HG03045 (cell line): ENCODE results near the gene TIMM29.

Experiments used
- ATAC-seq: cut with Tn5 transposase; IDR thresholded peaks from one replicate; pipeline ENCODE4 v1.9.1; 2021; ENCODE audit warnings: mild to moderate bottlenecking, moderate library complexity; ENCODE audit not compliant: unreplicated experiment

The TIMM29 gene

DNA sequence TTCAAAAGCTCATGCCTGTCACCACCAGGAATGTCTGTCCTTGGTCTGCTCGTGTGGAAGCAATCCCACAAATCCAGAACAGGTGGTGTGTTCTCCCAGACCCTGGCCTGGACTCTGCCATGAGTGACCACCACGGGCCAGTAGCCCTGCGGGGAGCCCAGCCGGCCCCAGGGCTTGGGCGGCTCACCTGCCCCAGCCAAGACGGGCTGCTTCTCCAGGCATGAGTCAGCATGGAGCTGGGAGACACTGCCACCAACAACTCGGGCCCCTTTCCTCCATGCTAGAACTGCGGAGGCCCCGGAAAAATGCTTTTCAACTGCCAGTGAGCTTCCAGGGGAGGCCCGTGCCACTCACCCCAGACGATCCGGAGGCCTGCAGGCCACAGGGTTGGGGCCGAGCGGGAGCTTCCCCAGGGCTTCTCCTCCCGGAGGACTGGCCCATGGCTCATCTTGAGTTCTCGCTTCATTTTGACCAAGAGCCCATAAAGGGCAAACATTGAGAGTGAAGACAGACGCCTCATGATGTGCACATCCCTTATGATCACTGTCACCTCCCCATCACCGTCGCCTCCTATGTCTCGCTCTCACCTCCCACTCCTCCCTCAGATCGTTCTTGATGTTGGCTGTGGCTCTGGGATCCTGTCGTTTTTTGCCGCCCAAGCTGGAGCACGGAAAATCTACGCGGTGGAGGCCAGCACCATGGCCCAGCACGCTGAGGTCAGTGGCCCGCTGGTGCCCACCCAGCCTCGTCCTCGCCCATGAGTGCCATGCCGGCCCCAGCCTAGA lies 16.8 kb upstream of the TIMM29 start:
- no peak for ATAC-seq

DNA sequence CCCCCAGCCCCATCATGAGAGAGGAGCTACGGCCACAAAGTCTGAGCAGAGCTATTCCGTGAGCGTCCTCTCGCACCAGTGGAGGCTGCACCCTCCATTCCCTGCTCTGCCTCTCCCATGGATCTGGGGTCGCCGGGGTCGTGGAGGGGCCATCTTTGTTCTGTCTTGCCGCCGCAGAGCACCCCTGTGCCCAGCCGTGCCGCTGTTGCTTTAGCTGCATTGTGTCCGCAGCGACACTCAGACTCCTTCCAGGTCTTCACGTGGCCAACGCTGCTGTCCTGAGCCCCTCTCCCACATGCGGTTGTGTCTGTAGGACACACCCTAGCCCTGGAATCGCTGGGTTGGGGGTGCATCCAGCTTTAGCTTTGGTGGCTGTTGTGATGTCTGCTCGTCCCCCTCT lies 16.0 kb upstream of the TIMM29 start:
- ATAC-seq, result no peak

DNA sequence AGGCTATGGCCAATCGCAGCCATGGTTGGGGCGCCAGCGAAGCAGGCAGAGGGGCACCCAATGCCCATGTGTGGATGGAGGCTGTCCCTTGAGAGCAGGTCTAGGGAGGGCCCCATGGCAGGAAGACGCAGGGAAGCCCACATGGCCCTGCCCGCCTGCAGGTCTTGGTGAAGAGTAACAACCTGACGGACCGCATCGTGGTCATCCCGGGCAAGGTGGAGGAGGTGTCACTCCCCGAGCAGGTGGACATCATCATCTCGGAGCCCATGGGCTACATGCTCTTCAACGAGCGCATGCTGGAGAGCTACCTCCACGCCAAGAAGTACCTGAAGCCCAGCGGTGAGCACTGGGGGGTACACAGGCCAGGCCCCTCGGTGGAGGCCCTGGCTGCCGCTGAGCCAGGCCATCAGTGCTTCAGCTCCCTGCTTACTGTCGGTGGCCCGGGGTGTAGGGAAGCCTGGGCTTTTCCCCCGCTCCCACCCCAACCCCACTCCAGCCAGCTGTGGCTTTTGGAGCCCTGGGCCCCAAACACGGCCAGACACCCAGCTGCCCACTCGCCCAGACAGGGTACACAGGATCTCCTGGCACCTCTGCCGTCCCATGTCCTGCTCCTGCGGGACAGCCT lies 14.8 kb upstream of the TIMM29 start:
- ATAC-seq, result no peak

DNA sequence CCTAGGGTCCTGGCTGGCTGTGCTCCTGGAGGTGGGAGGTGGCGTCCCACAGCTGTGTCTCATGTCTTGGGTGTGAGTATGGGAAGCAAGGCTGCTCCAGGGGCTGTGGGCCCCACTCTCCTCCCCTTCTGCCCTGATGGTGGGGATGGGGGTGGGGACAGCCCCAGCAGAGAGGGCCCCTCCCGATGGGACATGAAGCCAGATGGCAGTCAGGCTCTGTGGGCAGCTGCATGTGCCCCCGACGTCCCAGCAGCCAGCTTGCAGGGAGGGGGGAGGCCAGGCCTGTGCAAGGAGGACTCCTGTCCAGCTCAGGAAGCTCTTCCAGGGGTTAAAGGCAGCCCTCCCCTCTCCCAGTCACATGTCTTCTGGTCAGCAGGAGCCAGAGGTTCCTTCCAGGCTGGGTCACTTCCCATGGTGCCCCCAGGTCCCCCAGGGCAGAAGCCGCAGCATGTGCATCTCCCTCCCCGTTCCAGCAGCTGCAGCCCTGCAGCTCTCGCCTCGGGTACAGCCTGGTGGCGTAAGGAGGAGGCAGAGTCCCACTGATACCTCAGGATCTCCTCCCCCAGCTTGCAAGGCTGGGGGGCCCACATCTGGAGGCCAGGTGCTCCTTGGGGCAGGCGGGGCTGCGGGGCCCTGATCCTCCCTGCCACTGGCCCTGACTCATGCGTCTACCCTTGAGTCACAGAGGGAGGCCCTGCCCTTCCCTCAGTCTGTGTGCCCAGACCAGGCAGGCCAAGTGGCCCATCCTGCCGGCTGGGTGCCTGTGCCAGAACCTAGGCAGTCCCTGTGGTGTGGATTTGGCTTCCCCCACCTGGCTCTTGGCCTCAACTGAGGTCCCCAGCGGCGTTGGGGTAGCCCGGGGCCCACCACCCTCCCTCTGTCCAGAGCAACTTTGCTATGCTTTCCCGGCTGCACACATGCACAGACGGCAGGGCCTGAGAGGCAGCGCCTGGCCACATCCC lies 13.2 kb upstream of the TIMM29 start:
- no peak for ATAC-seq

DNA sequence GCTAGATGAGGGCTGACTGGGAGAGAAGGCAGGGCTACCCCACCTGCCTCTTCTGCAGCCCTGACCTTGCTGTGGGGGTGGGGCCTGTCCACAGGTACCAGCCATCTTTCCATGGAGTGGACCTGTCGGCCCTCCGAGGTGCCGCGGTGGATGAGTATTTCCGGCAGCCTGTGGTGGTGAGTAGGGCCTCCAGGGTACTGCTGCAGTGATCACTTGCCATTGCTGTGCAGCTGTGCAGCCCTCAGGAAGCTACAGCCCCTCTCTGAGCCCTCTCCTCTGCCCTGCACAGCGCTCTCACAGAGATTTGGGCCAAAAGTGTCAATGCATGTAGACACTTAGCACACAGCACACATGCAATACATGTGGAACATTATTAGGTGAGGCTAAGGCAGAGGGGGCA lies 12.0 kb upstream of the TIMM29 start:
- no peak for ATAC-seq

DNA sequence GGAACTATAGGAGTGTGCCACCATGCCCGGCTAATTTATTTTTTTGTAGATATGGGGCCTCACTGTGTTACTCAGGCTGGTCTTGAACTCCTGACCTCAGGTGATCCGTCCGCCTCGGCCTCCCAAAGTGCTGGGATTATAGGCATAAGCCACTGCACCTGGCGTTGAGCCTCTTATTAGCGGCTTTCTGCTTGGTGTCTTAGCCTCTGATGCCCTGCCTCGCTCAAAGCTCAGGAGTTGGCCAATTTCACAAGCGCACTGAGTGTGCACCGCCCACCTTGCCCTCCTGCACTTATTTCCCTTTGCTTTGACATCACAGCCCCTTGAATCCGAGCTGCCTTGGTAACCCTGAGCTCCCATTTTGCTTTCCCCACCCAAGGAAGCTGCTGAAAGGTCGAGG lies 10.3 kb upstream of the TIMM29 start:
- ATAC-seq, result no peak

DNA sequence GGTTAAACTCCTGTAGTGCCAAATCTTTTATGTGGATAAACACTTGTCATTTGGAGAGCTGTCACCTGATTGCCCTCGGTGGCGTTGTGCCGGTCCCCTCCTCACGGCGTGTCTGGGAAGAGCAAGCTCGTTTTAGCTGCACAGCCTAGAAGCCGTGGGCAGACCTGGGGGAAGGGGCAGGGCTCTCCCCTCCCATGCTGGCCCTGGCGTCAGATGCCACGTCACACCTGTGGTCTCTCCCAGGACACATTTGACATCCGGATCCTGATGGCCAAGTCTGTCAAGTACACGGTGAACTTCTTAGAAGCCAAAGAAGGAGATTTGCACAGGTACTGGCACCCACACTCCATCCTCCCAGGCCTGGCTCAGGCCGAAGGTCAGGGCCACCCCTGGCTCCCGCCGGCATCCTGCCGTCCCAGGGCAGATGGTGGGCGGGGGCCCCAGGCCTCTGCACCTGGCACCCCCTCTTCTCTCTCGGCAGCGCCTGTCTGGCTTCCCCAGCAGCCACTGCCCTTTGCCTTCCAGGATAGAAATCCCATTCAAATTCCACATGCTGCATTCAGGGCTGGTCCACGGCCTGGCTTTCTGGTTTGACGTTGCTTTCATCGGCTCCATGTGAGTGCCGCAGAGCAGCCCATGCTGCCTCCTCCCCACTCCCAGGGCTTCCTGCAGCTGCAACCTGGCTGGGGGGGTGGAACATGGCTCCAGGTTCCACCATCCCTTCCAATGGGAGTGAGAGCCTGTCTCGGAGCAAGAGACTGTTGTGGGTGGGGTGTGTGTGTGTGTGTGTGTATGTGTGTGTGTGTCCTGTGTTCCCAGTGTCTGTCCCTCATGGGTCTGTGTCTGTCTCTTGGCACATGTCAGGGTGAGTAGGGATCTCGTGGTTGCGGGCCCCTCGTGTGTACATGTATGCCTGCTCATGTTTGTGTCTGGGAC lies 9.0 kb upstream of the TIMM29 start:
- no peak for ATAC-seq

DNA sequence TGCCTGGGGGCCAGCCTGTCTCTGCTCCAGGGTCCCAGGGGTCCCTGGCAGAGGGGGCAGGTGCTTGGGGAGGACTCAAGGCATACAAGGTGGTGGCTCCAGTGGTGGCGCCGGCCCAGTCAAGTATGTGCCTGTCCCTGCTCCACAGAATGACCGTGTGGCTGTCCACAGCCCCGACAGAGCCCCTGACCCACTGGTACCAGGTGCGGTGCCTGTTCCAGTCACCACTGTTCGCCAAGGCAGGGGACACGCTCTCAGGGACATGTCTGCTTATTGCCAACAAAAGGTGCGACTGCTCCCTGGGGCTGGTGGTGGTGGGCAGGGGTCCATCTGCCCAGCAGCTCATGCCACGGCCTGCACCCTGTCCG lies 8.3 kb upstream of the TIMM29 start:
- ATAC-seq, result no peak

DNA sequence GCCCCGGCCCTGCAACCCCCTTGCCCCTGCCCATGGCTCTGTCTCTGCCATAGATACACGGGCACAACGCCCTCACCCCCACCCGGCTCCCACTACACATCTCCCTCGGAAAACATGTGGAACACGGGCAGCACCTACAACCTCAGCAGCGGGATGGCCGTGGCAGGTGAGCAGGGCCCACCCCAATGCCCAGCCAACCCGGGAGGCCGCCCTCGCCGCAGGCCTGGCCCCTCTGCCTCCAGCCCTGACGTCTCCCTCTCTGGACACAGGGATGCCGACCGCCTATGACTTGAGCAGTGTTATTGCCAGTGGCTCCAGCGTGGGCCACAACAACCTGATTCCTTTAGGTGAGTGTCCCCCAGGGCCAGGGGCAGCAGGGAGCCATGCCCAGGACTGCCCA lies 7.8 kb upstream of the TIMM29 start:
- no peak for ATAC-seq

DNA sequence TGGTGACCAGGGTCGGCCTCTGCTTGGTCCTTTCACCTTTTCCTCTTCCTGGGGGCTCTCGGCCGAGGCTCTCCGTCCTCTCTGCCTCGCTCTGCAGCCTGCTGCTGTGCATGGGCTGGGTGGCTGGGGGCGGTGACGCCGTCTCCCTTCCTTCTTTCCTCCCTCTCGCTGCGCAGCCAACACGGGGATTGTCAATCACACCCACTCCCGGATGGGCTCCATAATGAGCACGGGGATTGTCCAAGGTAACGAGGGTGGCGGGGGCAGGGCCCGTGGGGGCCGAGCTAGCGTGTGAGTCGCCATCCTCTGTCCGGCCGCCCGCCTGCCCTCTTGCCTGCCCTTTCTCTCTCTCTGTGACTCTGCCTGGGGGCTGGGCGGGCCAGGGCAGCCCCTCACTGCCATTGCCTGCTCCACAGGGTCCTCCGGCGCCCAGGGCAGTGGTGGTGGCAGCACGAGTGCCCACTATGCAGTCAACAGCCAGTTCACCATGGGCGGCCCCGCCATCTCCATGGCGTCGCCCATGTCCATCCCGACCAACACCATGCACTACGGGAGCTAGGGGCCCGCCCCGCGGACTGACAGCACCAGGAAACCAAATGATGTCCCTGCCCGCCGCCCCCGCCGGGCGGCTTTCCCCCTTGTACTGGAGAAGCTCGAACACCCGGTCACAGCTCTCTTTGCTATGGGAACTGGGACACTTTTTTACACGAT lies 7.3 kb upstream of the TIMM29 start:
- ATAC-seq, result no peak

DNA sequence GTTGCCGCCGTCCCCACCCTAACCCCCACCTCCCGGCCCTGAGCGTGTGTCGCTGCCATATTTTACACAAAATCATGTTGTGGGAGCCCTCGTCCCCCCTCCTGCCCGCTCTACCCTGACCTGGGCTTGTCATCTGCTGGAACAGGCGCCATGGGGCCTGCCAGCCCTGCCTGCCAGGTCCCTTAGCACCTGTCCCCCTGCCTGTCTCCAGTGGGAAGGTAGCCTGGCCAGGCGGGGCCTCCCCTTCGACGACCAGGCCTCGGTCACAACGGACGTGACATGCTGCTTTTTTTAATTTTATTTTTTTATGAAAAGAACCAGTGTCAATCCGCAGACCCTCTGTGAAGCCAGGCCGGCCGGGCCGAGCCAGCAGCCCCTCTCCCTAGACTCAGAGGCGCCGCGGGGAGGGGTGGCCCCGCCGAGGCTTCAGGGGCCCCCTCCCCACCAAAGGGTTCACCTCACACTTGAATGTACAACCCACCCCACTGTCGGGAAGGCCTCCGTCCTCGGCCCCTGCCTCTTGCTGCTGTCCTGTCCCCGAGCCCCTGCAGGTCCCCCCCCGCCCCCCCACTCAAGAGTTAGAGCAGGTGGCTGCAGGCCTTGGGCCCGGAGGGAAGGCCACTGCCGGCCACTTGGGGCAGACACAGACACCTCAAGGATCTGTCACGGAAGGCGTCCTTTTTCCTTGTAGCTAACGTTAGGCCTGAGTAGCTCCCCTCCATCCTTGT lies 6.5 kb upstream of the TIMM29 start:
- ATAC-seq, result no peak

DNA sequence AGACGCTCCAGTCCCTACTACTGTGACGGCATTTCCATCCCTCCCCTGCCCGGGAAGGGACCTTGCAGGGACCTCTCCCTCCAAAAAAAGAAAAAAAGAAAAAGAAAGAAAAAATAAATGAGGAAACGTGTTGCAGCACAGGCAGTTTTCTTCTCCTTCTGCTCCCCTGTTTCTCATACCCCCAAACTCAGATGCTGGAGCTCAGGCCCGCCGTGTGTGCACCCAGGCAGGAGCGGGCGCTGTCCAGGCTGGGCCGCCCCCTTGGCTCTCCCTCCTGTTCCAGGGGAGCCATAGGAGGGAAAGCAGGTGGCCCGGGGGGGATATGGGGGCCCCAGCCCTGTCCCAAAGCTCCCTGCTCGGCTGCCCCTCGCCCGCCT lies 6.0 kb upstream of the TIMM29 start:
- no peak for ATAC-seq

DNA sequence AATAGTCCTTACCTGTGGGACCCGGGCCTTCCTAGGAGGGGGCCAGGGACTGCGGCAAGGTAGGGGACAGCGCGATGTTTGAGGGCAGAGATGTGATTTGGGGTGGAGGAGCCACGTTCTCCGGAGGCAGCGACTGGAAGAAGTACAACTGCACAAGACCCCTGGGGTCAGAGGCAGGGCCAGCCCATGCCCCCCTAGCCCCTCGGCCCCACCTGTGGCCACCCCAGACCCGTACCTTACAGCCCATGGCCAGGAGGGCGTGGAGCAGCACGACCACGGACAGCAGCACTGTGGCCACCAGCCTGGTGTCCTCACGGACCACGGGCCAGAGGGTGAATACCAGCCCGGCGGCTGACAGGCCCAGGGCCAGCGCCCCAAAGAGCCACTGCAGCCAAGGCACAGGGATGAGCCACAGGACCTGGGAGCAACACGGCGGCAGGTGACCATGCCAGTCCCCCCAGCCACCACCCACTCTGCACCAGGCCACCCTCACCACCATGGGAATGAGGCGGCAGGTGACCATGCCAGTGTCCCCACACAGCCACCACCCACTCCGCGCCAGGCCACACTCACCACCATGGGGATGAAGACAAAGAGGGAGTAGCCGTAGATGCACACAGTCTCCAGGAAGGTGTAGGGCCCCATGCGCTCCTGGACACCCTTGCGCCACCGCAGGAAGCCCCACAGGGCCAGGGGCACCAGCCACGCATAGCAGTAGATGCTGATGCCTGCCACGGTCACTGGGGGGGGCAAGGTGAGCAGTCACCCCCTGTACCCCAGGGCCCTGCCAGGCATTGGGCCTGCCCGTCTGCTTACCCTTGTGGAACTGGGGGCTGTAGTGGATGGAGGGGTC lies 5.1 kb upstream of the TIMM29 start:
- ATAC-seq, result no peak

DNA sequence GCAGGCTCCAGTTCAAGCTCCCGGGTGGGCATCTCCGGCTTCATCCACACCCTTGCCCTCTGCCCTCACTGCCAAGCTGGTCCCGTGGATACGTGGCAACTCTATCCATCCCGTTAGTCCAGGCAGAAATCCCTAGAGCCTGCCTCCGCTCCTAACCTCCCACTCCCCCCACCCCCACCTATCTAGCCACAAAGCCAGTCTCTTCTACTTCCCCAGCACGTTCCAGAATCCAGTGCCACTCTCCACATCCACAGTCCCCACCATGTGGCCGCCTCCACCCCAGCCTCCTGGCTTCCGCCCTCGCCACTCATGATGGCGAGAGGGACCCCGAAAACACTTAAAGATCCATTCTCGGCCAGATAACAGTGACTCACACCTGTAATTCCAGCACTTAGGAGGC lies 4.0 kb upstream of the TIMM29 start:
- ATAC-seq, result no peak

DNA sequence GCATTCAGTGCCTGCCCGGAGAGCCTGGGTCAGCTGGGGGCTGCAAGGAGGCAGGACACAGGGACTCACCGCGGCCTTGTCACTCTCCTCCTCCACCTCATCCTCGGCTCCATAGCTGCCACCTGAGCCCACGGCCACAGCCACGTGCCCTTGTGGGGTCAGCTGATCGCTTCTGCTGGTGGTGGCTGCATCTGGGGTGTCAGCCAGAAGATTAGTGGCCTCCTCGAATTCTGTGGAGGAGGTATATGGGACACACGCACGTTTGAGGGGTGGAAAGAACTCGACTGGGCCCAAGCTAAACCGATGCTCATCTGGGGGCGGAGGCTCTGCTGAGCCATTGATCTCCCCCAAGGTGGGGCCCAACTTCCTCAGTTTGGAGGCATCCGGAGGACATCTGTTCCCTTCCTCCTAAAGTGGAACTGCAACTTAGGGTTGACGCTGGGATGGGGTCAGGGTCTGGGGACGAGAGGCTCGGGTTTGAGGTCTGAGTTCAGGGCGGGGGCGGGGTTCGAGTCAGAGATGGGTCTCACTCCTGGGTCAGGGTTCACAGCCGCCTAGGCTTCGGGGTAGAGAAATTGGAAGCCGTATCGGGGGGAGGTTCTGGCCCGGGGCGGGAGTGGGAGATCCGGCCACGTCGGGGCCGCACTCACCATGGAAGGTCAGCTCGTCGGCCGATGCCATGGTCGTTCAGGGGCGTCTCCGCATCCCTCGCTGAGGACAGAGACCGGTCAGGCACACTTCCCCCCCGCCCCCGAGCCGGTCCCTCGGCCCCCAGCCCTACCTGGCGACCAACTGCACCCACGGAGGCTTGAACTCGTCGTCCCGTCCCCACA lies 665 bp upstream of the TIMM29 start:
- peak; percentile 3 for ATAC-seq

DNA sequence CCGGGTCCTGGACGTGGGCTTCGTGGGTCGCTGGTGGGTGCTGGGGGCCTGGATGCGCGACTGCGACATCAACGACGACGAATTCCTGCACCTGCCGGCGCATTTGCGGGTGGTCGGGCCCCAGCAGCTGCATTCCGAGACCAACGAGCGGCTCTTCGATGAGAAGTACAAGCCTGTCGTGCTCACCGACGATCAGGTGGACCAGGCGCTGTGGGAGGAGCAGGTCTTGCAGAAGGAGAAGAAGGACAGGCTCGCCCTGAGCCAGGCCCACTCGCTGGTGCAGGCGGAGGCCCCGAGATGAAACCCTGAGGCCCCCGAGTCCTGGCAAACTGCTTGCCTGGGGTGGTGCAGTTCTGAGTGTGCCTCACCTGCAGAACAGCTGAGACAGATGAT lies 787 bp downstream of the TIMM29 start:
- ATAC-seq, result no peak

DNA sequence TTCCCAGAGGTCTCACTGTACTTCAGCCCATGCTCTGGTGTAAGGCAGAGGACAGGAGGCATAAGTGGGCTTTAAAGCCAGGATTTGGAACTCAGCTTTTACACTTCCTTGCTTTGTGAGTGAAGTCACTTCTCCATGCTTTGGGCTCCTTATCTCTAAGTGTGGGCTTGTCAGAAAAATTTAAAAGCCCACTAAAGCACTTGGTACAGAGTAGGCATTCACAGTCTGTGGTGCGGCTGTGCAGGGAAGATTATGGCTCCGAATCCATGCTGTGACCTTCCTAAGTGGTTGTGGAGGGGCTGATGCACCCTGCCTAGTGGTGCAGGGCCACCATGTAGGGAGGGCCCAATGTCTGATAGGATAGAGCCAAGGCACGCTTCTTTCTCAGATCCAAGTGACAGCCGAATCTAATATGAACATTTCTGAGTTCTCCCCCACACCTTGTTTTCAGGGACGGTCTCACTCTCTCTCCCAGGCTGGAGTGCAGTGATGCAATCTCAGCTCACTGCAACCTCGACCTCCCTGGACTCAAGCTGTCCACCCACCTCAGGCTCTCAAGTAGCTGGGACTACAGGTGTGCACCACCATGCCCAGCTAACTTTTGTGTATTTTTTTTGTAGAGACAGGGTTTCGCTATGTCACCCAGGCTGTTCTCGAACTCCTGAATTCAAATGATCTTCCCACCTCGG lies 6.9 kb downstream of the TIMM29 start:
- ATAC-seq, result no peak
